Measurements from ENCODE around the gene HNRNPH2.
A peak's percentile ranks its signal among the peaks of the same experiment; 100 is the strongest.

Gene HNRNPH2

DNA sequence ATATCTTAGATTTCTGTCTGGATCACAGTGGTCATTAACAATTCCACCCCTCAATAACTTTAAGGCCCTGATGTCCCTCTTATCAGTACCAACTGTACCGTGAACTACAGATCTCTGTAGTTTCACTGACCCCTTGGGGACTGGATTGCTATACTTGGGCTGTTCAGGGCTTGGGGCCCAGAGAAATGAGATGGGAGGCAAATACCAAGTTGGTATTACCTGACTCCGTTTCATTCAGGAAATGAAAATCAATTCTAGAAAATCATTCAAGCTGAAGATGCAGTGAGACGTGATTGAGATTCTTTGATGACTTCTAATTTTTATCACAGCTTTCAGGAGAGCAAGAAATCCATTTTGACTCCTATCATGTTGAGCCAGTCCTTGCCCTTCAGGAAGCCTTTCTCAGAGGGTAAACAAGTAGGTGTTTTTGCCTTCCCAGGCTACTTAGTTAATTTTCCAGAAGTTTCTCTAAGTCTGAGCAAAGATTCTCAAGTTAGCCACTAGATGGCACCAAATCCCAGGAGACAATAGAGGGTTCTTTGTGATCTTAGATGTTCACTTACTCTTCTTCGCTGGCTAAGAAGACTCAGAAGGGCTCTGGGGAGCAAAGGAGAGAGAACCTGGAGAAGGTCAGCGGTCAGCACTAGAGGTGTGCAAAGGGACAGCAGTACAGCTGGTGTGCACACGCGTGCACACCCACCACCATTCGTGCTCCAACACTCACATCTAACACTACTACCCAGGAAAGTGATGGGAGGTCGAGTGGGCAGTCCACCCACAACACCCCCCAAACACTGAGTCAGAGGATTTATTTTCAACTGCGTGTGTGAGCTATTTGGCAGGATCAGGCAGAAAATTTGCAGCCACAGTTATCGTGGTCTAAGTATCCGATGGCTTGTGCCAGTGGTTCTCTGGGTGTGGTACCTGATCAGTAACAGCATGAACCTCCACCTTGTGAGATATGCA is 7.4 kb downstream of the HNRNPH2 start:
- peaks cover 12% of the 10 kb centered on the region for H3K27me3 ChIP-seq (ENCODE audit: insufficient read depth, low read depth, severe bottlenecking)
- TF ChIP-seq, protein P1, sequence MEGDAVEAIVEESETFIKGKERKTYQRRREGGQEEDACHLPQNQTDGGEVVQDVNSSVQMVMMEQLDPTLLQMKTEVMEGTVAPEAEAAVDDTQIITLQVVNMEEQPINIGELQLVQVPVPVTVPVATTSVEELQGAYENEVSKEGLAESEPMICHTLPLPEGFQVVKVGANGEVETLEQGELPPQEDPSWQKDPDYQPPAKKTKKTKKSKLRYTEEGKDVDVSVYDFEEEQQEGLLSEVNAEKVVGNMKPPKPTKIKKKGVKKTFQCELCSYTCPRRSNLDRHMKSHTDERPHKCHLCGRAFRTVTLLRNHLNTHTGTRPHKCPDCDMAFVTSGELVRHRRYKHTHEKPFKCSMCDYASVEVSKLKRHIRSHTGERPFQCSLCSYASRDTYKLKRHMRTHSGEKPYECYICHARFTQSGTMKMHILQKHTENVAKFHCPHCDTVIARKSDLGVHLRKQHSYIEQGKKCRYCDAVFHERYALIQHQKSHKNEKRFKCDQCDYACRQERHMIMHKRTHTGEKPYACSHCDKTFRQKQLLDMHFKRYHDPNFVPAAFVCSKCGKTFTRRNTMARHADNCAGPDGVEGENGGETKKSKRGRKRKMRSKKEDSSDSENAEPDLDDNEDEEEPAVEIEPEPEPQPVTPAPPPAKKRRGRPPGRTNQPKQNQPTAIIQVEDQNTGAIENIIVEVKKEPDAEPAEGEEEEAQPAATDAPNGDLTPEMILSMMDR (IDR thresholded peaks at IDR 0.05; ENCODE audit: low read depth, low read length): peak; percentile 52
- H3K9me3 ChIP-seq (ENCODE audit: severe bottlenecking): no peaks in the 10 kb centered on the region
- no peak overlapping the region for H3K27ac ChIP-seq
- DNase-seq: peak; percentile 22
- H3K4me3 ChIP-seq (ENCODE audit: low read depth, low read length): no peak overlapping the region
- peaks cover 2% of the 10 kb centered on the region for H3K36me3 ChIP-seq

DNA sequence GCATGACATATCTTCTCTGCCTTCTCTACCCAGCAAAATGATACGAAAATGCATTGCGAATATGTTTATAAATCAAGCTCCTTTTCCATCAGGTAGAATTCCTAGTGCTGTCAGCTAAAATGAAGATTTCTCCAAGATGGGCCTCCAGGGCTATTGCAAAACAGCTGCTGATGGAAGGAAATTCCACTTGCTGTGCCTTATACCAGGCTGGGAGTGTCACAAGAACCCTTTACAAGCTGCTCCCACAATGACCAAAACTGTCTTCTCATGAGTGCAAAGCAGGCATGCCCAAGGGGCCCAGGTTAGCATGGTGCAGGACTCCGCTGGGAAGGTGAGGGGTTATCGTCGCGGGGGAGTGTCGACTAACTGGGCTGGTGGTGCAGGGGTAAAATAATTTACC is 8.7 kb downstream of the HNRNPH2 start:
- Histone ChIP-seq H3K9me3 (ENCODE audit: severe bottlenecking) (no peaks in the 10 kb centered on the region), H3K27ac (no peak overlapping the region), H3K27me3 (ENCODE audit: insufficient read depth, low read depth, severe bottlenecking) (peaks cover 12% of the 10 kb centered on the region), H3K36me3 (peaks cover 2% of the 10 kb centered on the region), H3K4me3 (ENCODE audit: low read depth, low read length) (no peak overlapping the region)
- no peak for DNase-seq
- TF ChIP-seq, protein P1 (IDR thresholded peaks at IDR 0.05; ENCODE audit: low read depth, low read length): no peak

DNA sequence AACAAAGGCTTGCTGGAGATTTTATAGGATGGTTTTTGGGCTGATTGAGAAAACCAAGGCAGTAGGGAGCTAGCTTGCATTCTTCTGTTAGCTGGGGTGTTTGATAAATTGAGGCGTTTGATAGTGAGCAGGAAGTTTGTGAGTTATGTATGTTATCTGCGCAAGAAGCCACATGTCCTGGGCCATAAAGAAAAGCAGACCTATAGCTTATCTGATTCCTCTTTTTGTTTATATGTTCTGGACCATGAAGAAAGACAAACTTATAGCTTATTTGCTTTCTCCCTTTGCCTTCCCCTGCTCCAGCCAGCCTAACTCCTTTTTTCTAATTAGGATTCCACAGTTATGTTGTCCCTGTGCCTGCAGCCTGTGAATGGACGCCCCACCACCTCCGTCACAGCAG is 9.2 kb downstream of the HNRNPH2 start:
- no peak overlapping the region for H3K27ac ChIP-seq
- peaks cover 12% of the 10 kb centered on the region for H3K27me3 ChIP-seq (ENCODE audit: insufficient read depth, low read depth, severe bottlenecking)
- no peak for DNase-seq
- H3K36me3 ChIP-seq: peaks cover 2% of the 10 kb centered on the region
- no peaks in the 10 kb centered on the region for H3K9me3 ChIP-seq (ENCODE audit: severe bottlenecking)
- no peak overlapping the region for H3K4me3 ChIP-seq (ENCODE audit: low read depth, low read length)
- TF ChIP-seq, protein P1 (IDR thresholded peaks at IDR 0.05; ENCODE audit: low read depth, low read length): no peak

DNA sequence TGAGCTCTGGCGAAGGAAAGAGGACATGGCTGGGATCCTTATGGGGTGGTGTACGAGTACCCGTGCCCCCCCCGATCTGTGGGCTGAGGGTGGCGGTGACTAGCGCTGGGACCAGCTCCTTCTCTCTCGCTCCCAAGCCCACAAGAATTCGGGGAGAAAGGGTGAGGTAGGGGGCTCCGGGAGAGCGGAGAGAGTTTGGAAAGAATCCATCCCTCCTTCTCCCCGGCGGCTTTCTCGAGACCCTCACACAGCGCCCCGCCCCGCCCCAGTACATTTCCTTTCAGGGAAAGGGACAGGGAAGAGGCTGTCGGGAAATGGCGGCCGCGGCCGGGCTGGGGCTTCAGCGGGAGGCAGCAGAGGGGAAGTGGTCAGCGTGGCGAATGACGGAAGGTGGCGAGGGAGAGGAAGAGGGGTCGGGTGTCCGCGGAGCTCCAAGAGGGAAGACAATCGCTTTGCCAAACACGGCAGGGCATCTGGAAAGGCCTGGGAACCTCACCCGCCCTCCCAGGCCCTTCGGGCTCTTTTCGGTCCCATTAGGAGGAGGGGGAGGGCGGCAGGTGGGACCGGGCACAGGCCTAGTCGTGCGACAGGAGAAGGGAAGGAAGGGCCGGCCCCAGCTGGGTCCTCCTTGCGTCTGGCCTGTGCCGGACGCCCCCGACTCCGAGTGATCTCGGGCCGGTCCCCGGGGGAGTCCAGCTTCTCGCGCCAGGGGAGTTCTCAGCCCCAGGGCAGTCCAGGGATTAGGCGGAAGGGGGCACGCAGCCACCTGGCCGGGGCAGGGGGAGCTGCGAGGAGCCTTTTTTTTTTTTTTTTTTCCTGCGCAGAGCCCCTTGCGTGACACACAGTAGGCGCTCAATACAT is 10.2 kb downstream of the HNRNPH2 start:
- Histone ChIP-seq H3K9me3 (ENCODE audit: severe bottlenecking) (no peaks in the 10 kb centered on the region), H3K27me3 (ENCODE audit: insufficient read depth, low read depth, severe bottlenecking) (peaks cover 12% of the 10 kb centered on the region), H3K36me3 (no peaks in the 10 kb centered on the region; the same call in none of the 2 replicates), H3K27ac (peak overlapping the region; percentile 86), H3K4me3 (ENCODE audit: low read depth, low read length) (peak overlapping the region; percentile 51)
- TF ChIP-seq, protein P1 (IDR thresholded peaks at IDR 0.05; ENCODE audit: low read depth, low read length): no peak
- DNase-seq: peak; percentile 63

DNA sequence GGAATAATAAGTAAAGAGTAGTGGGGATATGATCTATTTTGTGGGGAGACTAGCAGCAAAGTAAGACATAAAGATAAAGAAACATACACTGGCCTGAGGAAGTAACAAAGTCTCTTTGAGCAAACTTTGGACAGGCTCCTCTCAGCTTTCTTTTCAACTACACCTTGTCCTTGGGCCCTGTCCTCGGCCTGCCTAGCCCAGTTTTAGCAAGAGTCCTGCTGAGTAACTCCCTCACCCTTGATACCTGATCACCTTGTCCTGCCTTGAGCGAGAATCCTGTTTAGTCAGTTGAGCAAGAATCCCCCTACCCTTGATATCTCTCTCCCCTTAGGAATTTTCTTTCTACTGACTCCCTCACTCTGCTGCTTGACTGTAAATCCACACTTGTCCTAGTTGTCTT is 11.5 kb downstream of the HNRNPH2 start:
- no peak for DNase-seq
- TF ChIP-seq, protein P1 (IDR thresholded peaks at IDR 0.05; ENCODE audit: low read depth, low read length): no peak
- H3K36me3 ChIP-seq: no peaks in the 10 kb centered on the region
- no peak overlapping the region for H3K27ac ChIP-seq
- H3K4me3 ChIP-seq (ENCODE audit: low read depth, low read length): no peak overlapping the region
- H3K27me3 ChIP-seq (ENCODE audit: insufficient read depth, low read depth, severe bottlenecking): peaks cover 12% of the 10 kb centered on the region
- H3K9me3 ChIP-seq (ENCODE audit: severe bottlenecking): no peaks in the 10 kb centered on the region

Measured in WERI-Rb-1 (cell line).